Stimulated activated CD8-positive, alpha-beta memory T cell treated with anti-CD3 and anti-CD28 coated beads, Interleukin-7, amount 100 ng/mL, for 1 hour (primary cell): Measurements from ENCODE around the gene OR2AP1.
"Not testable (repeated sequence)": the region's sequence is repeated elsewhere in the genome, so short reads cannot be mapped to it uniquely, and the experiment has no call there.

Experiments used
- DNase-seq, 2 donors: peaks; one replicate each; pipeline ENCODE4 v3.0.0-alpha.2; 2020; ENCODE audit warnings: low read depth in 2 of 2

The OR2AP1 gene

DNA sequence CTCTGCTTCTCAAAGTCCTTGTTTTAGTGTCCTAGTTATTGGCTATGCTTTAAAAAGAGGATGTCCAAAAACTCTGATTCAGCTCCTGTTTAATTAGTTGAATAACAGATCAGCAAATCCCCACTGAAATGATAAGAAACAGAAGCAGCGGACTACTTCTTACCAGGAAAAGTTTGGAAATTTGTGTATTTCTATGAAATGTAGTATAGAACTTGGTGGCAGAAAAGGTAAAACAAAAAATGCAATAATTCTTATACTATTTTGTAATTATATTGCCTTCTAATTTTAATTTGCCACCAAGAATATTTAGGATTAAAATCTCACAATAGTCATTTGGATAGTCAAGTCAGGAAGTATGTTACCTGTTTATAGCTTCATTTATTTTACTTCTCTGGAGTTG lies at the start of gene OR2AP1:
TSS of gene OR2AP1 (plus strand) at position 301 of the 400 bp plus-strand sequence. CDS start 1,947 bp downstream, outside the sequence.
- no peak for DNase-seq

DNA sequence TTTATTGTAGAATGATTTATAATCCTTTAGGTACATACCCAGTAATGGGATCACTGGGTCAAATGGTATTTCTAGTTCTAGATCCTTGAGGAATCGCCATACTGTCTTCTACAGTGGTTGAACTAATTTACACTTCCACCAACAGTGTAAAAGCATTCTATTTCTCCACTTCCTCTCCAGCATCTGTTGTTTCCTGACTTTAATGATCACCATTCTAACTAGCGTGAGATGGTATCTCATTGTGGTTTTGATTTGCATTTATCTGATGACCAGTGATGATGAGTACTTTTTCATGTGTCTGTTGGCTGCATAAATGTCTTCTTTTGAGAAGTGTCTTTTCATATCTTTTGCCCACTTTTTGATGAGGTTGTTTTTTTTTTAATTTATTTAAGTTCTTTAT lies 24.0 kb upstream of the OR2AP1 start:
- DNase-seq: not testable (repeated sequence)

DNA sequence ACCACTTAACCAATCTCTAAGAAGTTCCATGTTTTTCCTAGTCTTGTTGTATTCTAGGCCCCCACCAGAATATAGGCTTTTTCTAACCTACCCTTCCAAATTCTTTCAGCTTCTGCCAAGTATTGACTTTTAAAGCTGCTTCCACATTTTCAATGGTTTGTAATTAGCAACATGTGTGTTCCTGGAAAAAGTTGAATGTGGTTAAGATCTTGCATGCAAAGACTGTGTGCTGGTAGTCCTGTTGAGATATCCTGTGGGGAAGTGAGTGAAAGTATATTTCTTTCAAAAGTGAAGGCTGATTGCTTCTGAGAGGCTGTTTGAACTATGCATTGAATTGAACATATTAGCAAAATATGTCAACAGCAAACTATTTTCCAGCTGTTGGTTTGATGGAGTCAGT lies 23.5 kb upstream of the OR2AP1 start:
- DNase-seq: no peak

DNA sequence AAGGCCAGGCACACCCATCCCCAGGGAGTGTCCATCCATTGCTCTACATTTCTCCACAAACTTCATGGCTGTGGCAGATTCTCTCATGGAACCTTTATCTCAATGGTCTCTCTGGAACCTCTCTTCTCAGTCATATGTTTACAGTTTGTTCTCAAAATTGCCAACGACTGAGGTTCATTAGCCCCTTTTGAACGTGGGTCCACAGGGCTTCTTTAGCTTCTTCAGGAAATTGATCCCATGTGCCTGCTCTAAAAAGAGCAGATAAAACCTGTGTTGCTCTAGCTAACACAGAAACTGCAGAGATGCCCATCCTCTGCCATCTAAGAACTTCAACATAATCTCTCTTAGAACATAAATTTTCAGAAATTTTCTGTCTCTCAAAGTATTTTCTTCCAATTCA lies 23.0 kb upstream of the OR2AP1 start, which contains the start of gene OR6C4:
TSS of gene OR6C4 (plus strand) at position 301 of the 400 bp plus-strand sequence. CDS start 1,625 bp downstream, outside the sequence.
- no peak for DNase-seq

DNA sequence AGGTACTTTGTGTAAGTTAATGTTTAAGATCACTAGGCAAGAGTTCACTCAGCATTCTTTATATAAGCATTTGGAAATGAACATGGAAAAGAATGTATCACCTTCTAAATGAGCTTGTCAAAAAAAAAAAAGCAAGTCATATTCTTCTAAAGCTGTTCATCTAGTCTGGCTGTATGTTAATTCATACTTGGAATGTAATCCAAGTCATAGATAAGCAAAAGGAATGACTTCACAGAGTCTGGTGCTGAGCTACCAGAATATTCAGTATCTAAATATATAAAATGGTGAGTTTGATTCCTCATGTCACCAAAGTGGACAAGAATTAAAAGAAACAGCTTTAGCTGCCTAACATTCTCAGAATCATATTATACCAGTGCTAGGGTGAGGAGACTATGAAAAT lies 18.0 kb upstream of the OR2AP1 start:
- DNase-seq: no peak

DNA sequence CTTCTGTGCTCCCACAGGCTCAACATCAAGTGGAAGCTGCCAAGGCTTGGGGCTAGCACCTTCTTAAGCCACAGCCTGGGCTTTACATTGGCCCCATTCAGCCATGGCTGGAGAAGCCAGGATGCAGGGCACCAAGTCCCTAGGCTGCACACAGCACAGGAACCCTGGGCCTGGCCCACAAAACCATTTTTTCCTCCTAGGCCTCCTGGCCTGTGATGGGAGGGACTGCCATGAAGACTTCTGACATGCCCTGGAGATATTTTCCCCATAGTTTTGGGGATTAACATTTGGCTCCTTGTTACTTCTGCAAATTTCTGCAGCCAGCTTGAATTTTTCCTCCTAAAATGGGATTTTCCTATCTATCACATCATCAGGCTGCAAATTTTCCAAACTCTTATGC lies 2.2 kb upstream of the OR2AP1 start:
- not testable (repeated sequence) for DNase-seq

DNA sequence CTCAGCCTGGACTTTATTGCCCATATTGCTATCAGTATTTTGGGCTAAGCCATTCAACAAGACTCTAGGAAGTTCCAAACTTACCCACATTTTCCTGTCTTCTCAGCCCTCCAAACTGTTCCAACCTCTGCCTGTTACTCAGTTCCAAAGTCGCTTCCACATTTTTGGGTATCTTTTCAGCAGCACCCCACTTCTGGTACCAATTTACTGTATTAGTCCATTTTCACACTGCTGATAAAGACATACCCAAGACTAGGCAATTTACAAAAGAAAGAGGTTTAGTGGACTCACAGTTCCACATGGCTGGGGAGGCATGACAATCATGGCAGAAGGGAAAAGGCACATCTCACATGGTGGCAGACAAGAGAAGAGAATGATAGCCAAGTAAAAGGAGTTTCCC lies 1.6 kb upstream of the OR2AP1 start:
- DNase-seq: not testable (repeated sequence)

DNA sequence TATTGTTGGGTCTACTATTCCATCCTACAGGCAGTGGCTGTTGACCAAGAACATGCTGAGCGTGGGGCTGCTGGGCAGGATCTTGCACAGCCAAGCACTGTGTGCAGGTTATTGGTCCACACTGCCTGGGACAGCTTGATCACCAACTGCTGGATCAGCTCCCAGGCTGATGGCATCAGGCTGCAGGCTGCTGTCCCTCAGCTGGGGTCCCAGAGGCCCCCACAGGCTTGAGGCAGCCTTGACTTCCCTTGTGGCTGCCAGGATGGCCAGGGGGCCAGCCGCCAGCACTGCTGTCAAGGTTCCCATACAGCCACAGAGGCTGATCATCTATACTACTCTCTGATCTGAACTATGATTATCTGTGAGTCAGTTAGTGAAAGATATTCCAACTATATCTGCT lies 9.8 kb downstream of the OR2AP1 start:
- no peak for DNase-seq

DNA sequence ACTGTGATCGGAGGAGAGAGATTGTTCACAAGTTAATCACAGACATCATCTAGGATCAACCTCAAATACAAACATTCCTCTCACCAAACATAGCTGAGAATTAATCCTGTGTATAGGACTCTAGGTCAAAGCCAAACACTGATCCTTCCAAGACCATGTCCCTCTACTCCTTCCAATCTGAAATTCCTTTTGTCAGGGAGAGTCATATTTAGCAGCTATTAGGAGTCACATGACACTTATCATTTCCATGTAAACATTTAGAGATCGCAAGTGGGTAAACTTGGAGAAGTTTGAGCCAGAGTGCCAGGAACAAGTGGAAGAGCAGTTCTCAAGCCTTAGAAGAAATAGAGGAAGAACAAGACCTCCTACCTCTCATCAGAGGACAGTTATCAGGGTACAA lies 13.5 kb downstream of the OR2AP1 start:
- no peak for DNase-seq

DNA sequence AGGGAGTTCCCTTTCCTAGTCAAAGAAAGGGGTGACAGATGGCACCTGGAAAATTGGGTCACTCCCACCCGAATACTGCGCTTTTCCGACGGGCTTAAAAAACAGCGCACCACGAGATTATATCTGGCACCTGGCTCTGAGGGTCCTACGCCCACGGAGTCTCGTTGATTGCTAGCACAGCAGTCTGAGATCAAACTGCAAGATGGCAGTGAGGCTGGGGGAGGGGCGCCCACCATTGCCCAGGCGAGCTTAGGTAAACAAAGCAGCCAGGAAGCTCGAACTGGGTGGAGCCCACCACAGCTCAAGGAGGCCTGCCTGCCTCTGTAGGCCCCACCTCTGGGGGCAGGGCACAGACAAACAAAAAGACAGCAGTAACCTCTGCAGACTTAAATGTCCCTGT lies 17.9 kb downstream of the OR2AP1 start:
- DNase-seq: not testable (repeated sequence)

DNA sequence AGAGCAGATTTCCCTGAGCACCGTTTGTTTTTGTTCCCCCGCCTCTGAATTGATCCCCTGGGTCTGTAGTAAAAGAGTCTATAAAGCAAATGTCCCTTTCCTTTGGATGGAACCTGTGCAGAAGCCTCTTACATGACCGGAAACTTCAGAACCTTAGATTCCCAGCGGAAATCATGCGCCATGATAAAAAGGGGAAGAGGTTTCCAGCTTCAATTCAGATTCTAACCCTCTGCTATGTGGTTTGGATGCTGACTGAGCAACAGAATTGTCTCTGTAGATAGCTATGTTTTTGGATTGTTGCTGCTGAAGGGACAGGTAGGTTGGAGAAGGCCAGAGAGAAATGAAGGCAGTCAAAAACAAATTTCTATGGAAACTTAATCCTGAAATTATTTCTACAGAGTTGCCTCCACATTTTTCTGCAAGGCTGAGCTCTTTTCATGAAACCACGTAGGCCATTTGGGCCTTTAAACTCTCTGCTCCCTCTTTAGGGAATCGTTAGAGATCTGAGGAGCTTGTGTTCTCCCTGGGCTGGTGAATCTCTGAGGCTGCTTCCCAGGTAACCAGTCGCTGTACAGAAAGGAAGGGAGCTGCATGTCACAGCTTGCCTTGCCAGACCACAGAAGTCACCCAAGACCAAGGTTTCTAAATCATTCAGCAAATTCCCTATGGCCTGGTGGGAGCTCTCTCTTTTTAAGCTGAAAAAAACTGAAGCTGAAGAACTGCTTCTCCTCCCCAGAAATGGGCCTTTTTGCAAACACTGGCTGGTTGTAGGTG lies 35.7 kb downstream of the OR2AP1 start:
- no peak for DNase-seq

DNA sequence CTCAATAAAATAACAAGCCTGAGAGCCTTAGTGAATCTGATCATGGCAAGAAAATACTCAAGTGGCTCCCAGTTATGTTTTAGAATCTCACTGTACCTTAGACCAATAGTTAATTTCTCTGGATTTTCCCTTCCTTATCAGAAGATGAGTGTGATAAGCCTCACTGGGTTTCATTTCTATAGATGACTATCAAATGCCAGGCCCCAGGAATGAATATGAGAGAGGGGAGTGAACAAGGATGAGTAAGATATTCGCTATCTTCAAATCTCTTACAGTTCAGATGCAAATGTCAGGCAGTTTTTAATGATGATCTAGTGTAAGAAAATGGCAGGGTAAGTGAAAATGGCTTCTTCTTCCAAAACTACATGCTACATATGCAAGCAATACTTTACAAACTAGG lies 38.3 kb downstream of the OR2AP1 start:
- DNase-seq: no peak

DNA sequence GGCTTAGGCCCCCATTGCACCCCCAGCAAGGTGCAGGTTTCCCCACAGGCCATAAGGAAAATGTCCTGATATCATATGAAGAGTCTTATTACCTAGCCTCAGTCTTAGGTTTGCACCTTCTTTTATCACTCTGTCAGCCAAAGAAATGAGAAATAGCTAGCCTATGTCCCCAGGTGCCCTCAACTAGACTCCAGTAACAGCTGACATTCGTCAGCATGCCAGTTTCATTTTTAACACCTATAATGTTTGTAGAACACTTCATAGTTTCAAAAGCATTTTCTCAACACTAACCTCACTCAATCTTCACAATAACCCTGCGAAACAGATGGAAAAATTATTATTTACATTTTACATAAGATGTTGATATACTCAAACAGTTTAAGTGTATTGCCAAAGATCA lies 40.4 kb downstream of the OR2AP1 start:
- no peak for DNase-seq

DNA sequence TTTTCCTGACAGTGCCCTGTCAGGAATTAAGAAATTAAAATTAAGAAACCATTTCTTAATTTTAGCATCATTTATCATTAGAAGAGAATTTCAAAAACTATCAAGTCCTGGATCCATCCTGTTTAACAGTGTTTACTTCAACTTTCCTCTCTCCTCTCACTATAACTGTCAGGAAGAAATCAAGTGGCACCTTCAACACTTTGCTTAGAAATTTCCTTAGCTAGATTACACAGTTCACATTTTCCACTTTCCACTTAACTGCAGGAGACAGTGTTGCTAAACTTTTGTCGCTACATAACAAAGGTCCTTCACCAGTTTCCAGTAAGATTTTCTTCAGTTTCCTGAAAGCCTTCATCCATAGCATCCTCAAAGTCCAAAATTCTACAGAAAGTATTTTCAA lies 42.5 kb downstream of the OR2AP1 start:
- DNase-seq: no peak

DNA sequence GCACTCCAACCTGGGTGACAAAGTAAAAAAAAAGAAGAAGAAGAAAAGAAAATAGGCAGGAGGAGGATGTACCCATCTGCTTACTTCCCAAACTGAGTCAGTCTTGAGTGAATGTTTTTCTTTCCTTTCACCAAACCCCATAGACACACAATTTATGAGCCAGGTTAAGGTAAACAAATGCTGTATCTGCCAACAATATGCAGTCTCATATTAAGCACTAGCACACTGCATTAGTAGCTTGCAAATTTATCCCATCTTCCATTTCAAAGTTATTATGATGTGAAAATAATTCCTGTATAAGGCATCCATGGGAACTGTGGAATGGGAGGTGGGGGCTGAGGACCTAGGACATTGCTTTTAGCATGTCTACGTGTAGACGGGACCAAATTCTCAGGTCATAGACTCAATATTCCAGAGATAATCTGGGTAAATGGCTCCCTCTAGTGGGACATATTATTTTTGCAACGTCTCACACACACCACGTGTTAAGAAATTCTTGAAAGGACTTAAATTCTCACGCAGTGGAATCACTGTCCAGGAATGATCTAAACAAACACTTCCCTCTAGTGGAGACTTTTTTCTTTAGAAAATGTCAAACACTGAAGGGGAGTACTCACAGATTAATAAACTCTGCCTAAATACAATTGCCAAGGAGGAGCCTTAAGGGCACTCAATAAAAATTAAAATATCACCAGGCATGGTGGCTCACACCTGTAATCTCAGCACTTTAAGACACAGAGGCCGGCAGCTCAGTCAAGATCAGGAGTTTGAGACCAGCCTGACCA lies 47.3 kb downstream of the OR2AP1 start:
- DNase-seq: no peak

DNA sequence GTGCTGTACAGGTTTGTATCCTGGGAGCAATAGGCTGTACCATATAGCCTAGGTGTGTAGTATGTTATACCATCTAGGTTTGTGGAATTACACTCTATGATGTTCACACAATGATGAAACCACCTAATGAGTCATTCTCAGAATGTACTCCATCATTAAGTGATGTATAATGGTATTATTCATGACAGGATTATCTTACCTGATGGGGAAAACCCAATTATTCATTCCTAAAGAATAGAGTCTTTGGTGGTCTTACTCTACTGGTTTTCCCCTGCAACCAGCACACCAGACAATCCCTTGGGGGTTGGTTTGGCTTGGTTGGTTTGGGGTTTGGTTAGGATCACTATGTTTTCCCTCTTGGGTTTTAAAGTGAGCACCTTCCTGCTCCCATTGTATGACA lies 51.8 kb downstream of the OR2AP1 start:
- DNase-seq: no peak
